ENCODE data around the gene LDB1. TPM values are rescaled to one million over a fixed set of nuclear protein-coding genes. Genes with fewer than 3 reads are reported as not detected.

LDB1 gene
- total and polyA plus RNA-seq, 2 of the 13 experiments (the other 11 are each of a cell fraction or from before 2014, with no cell fraction given), result 17.2 to 45.5 TPM

DNA sequence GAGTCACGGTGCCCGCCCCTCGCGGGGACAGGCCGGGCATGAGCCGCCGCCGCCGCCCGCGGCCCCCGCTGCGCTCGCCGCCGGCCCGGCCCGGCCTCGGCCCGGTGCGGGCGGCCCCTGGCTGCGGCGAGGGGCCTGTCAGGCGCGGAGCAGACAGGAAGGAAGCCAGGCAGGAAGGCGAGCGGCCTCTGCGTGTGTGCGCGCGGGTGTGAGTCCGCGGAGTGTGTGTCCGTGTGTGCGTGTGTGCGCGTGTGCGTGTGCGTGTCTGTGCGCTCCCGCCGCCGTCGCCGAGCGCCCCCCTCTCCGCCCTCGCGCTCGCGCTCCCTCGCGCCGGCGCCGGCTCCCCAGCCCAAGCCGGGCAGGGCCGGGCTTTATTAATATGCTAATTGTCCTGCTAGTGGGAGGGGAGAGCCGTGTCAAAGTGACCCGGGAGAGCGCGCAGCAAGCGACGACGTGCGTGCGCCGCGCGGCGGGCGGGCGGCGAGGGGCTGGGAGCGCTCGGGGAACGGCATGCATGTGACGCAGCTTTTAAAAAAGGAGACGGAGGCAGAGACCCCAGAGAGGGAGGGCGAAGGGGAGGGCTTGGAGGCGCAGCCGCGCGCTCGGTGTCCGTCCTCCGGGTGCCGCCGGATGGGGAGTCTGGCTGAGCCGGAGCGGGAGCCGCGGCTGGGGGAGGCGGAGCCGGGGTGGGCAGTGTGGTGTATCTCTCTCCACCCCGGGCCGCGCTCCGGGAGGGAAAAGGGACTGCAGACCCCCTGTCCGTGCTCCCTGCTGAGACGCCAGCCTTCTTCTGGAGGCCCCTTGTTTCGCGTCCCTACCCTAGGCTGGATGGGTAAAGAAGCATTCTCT is at the start of gene LDB1 (continued):
- TF ChIP-seq, protein P1, sequence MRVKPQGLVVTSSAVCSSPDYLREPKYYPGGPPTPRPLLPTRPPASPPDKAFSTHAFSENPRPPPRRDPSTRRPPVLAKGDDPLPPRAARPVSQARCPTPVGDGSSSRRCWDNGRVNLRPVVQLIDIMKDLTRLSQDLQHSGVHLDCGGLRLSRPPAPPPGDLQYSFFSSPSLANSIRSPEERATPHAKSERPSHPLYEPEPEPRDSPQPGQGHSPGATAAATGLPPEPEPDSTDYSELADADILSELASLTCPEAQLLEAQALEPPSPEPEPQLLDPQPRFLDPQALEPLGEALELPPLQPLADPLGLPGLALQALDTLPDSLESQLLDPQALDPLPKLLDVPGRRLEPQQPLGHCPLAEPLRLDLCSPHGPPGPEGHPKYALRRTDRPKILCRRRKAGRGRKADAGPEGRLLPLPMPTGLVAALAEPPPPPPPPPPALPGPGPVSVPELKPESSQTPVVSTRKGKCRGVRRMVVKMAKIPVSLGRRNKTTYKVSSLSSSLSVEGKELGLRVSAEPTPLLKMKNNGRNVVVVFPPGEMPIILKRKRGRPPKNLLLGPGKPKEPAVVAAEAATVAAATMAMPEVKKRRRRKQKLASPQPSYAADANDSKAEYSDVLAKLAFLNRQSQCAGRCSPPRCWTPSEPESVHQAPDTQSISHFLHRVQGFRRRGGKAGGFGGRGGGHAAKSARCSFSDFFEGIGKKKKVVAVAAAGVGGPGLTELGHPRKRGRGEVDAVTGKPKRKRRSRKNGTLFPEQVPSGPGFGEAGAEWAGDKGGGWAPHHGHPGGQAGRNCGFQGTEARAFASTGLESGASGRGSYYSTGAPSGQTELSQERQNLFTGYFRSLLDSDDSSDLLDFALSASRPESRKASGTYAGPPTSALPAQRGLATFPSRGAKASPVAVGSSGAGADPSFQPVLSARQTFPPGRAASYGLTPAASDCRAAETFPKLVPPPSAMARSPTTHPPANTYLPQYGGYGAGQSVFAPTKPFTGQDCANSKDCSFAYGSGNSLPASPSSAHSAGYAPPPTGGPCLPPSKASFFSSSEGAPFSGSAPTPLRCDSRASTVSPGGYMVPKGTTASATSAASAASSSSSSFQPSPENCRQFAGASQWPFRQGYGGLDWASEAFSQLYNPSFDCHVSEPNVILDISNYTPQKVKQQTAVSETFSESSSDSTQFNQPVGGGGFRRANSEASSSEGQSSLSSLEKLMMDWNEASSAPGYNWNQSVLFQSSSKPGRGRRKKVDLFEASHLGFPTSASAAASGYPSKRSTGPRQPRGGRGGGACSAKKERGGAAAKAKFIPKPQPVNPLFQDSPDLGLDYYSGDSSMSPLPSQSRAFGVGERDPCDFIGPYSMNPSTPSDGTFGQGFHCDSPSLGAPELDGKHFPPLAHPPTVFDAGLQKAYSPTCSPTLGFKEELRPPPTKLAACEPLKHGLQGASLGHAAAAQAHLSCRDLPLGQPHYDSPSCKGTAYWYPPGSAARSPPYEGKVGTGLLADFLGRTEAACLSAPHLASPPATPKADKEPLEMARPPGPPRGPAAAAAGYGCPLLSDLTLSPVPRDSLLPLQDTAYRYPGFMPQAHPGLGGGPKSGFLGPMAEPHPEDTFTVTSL (CRISPR knock-in tag; IDR thresholded peaks at IDR 0.05; ENCODE audit: borderline replicate concordance), result no peak
- no peak for TF ChIP-seq ZFAT (CRISPR knock-in tag; conservative IDR thresholded peaks at IDR 0.05)
- TF ChIP-seq, protein P2, sequence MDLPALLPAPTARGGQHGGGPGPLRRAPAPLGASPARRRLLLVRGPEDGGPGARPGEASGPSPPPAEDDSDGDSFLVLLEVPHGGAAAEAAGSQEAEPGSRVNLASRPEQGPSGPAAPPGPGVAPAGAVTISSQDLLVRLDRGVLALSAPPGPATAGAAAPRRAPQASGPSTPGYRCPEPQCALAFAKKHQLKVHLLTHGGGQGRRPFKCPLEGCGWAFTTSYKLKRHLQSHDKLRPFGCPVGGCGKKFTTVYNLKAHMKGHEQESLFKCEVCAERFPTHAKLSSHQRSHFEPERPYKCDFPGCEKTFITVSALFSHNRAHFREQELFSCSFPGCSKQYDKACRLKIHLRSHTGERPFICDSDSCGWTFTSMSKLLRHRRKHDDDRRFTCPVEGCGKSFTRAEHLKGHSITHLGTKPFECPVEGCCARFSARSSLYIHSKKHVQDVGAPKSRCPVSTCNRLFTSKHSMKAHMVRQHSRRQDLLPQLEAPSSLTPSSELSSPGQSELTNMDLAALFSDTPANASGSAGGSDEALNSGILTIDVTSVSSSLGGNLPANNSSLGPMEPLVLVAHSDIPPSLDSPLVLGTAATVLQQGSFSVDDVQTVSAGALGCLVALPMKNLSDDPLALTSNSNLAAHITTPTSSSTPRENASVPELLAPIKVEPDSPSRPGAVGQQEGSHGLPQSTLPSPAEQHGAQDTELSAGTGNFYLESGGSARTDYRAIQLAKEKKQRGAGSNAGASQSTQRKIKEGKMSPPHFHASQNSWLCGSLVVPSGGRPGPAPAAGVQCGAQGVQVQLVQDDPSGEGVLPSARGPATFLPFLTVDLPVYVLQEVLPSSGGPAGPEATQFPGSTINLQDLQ (CRISPR knock-in tag; IDR thresholded peaks at IDR 0.05), result no peak
- TF ChIP-seq, protein P3, sequence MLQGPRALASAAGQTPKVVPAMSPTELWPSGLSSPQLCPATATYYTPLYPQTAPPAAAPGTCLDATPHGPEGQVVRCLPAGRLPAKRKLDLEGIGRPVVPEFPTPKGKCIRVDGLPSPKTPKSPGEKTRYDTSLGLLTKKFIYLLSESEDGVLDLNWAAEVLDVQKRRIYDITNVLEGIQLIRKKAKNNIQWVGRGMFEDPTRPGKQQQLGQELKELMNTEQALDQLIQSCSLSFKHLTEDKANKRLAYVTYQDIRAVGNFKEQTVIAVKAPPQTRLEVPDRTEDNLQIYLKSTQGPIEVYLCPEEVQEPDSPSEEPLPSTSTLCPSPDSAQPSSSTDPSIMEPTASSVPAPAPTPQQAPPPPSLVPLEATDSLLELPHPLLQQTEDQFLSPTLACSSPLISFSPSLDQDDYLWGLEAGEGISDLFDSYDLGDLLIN (CRISPR knock-in tag; IDR thresholded peaks at IDR 0.05; ENCODE audit: borderline replicate concordance), result no peak
- no peak for TF ChIP-seq CBX2 (IDR thresholded peaks at IDR 0.05; ENCODE audit: low read depth, low read length)
- TF ChIP-seq CBX2 (CRISPR knock-in tag; IDR thresholded peaks at IDR 0.05; ENCODE audit: low read depth), result no peak; the same call in 1 of the 2 replicates
- TF ChIP-seq ZSCAN29 (CRISPR knock-in tag; conservative IDR thresholded peaks at IDR 0.05), result no peak
- peak; percentile 9; the same call in 1 of the 2 replicates for TF ChIP-seq RAD21 (CRISPR knock-in tag; IDR thresholded peaks at IDR 0.05)
- no peak for TF ChIP-seq JDP2 (CRISPR knock-in tag; IDR thresholded peaks at IDR 0.05; ENCODE audit: borderline replicate concordance)
- no peak for TF ChIP-seq ZNF660 (CRISPR knock-in tag; IDR thresholded peaks at IDR 0.05; ENCODE audit: borderline replicate concordance, low read depth)
- TF ChIP-seq JUN (CRISPR knock-in tag; IDR thresholded peaks at IDR 0.05), result no peak
- TF ChIP-seq ONECUT2 (CRISPR knock-in tag; IDR thresholded peaks at IDR 0.05), result no peak
- TF ChIP-seq SATB2 (CRISPR knock-in tag; IDR thresholded peaks at IDR 0.05), result no peak
- TF ChIP-seq, protein P4, sequence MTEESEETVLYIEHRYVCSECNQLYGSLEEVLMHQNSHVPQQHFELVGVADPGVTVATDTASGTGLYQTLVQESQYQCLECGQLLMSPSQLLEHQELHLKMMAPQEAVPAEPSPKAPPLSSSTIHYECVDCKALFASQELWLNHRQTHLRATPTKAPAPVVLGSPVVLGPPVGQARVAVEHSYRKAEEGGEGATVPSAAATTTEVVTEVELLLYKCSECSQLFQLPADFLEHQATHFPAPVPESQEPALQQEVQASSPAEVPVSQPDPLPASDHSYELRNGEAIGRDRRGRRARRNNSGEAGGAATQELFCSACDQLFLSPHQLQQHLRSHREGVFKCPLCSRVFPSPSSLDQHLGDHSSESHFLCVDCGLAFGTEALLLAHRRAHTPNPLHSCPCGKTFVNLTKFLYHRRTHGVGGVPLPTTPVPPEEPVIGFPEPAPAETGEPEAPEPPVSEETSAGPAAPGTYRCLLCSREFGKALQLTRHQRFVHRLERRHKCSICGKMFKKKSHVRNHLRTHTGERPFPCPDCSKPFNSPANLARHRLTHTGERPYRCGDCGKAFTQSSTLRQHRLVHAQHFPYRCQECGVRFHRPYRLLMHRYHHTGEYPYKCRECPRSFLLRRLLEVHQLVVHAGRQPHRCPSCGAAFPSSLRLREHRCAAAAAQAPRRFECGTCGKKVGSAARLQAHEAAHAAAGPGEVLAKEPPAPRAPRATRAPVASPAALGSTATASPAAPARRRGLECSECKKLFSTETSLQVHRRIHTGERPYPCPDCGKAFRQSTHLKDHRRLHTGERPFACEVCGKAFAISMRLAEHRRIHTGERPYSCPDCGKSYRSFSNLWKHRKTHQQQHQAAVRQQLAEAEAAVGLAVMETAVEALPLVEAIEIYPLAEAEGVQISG (CRISPR knock-in tag; IDR thresholded peaks at IDR 0.05), result peak; percentile 49; the same call in 1 of the 2 replicates
